ENCODE measurements around the gene PEX13. TPM values are rescaled to one million over a fixed set of nuclear protein-coding genes. Genes with fewer than 3 reads are reported as not detected.

Gene PEX13
- total and polyA plus RNA-seq, 9 donors = 12.4 to 28.1 (median 21.5) TPM

DNA sequence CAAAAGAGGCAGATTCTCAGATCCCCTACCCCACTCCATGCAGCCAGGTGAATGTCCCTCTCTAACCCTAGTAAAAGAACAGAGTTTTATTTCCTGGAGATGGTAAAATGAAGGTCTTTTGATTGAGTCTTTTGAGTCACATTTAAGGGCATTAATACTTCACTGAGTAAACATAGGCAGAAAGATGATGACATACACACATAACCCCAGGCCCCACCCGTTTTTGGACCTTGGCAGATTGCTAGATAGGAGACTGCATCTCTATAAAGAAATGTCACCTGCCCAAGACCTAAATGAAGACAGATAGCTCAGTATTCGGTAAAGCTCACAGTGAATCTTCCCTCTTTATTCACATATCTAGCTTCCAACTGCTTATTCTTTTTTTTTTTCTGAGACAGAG, 28.3 kb upstream of the PEX13 start:
- Histone ChIP-seq H3K4me3 (no peak overlapping the region), H3K4me1 (ENCODE audit: insufficient read depth) (no peaks in the 10 kb centered on the region), H3K27ac (no peak overlapping the region), H3K9me3 (no peaks in the 10 kb centered on the region), H3K36me3 (no peaks in the 10 kb centered on the region), H3K27me3 (no peaks in the 10 kb centered on the region)
- intact Hi-C loops (cut with DNase I) = no loop called here
- DNase-seq = no peak
- TF ChIP-seq POLR2A (IDR thresholded peaks at IDR 0.05) (no peak), EP300 (IDR thresholded peaks at IDR 0.05) (no peak)
- TF ChIP-seq, protein P1, sequence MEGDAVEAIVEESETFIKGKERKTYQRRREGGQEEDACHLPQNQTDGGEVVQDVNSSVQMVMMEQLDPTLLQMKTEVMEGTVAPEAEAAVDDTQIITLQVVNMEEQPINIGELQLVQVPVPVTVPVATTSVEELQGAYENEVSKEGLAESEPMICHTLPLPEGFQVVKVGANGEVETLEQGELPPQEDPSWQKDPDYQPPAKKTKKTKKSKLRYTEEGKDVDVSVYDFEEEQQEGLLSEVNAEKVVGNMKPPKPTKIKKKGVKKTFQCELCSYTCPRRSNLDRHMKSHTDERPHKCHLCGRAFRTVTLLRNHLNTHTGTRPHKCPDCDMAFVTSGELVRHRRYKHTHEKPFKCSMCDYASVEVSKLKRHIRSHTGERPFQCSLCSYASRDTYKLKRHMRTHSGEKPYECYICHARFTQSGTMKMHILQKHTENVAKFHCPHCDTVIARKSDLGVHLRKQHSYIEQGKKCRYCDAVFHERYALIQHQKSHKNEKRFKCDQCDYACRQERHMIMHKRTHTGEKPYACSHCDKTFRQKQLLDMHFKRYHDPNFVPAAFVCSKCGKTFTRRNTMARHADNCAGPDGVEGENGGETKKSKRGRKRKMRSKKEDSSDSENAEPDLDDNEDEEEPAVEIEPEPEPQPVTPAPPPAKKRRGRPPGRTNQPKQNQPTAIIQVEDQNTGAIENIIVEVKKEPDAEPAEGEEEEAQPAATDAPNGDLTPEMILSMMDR (IDR thresholded peaks at IDR 0.05) = no peak
- WGBS, 3 donors = 76 to 86% (median 78%) methylated on average over 2 of the region's 2 CpGs

- no peak for DNase-seq
- H3K4me1 ChIP-seq (ENCODE audit: insufficient read depth) = no peaks in the 10 kb centered on the region
- no peaks in the 10 kb centered on the region for H3K9me3 ChIP-seq
- WGBS, 3 donors = 94 to 97% (median 95%) methylated on average over 4 of the region's 4 CpGs
- no peaks in the 10 kb centered on the region for H3K36me3 ChIP-seq
- H3K4me3 ChIP-seq = no peak overlapping the region
- TF ChIP-seq POLR2A (IDR thresholded peaks at IDR 0.05) (no peak), EP300 (IDR thresholded peaks at IDR 0.05) (no peak)
- TF ChIP-seq, protein P1 (IDR thresholded peaks at IDR 0.05) = no peak
- no peak overlapping the region for H3K27ac ChIP-seq
- intact Hi-C loops (cut with DNase I) = loop anchor here in 2 of 4 donors (10.0 kb wide), 1 partner anchor 187 kb away; no protein-coding TSS in a partner anchor
- no peaks in the 10 kb centered on the region for H3K27me3 ChIP-seq
Measured at GRCh38 chr2:60991644-60992043, 25.9 kb upstream of the PEX13 start.

DNA sequence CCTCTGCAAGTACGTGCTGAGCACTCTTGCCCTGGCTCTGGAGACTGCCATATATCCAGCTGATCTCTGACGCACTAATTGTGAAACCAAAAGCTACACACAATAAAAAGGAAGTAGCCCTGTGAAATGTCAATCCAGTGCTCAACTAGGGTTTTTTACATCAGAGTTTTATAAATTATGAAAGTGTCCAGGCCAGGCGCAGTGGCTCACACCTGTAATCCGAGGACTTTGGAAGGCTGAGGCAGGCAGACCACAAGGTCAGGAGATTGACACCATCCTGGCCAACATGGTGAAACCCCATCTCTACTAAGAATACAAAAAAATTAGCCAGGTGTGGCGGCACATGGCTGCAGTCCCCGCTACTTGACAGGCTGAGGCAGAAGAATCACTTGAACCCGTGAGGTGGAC, 24.5 kb upstream of the PEX13 start:
- 94 to 97% (median 94%) methylated on average over 7 of the region's 7 CpGs for WGBS, 3 donors
- DNase-seq = no peak
- no peaks in the 10 kb centered on the region for H3K36me3 ChIP-seq
- no peaks in the 10 kb centered on the region for H3K4me1 ChIP-seq (ENCODE audit: insufficient read depth)
- TF ChIP-seq POLR2A (IDR thresholded peaks at IDR 0.05) (no peak), EP300 (IDR thresholded peaks at IDR 0.05) (no peak)
- TF ChIP-seq, protein P1 (IDR thresholded peaks at IDR 0.05) = no peak
- H3K27ac ChIP-seq = no peak overlapping the region
- no peaks in the 10 kb centered on the region for H3K9me3 ChIP-seq
- no peaks in the 10 kb centered on the region for H3K27me3 ChIP-seq
- no peak overlapping the region for H3K4me3 ChIP-seq
- intact Hi-C loops (cut with DNase I) = loop anchor here in 2 of 4 donors (10.0 kb wide), 1 partner anchor 188 kb away; no protein-coding TSS in a partner anchor

DNA sequence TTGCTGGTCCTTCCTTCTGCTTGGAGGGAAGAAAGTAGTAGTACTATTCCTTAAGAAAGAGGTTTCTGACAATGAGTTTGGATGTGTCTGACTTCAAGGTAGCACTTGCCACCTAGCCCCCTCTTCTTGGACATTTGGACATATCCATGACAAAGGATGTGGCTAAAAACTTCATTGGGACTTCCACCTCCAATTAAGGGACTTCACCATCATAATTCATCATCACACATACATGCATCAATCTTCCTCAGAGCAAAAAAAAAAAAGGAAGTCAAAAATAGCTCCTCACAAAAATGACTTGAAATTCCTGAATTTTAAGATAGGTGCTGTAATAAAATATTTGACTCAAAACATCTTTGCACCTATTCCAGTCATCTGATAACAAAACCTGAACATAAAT, 23.4 kb upstream of the PEX13 start:
- Histone ChIP-seq H3K27me3 (no peaks in the 10 kb centered on the region), H3K4me1 (ENCODE audit: insufficient read depth) (no peaks in the 10 kb centered on the region), H3K9me3 (no peaks in the 10 kb centered on the region), H3K27ac (no peak overlapping the region), H3K36me3 (no peaks in the 10 kb centered on the region), H3K4me3 (no peak overlapping the region)
- TF ChIP-seq, protein P1 (IDR thresholded peaks at IDR 0.05) = no peak
- TF ChIP-seq EP300 (IDR thresholded peaks at IDR 0.05) (no peak), POLR2A (IDR thresholded peaks at IDR 0.05) (no peak)
- no peak for DNase-seq
- intact Hi-C loops (cut with DNase I) = loop anchor here in 2 of 4 donors (10.0 kb wide), 1 partner anchor 189 kb away; no protein-coding TSS in a partner anchor
